ENCODE data around the gene ZDHHC17. TPM values are rescaled to one million over a fixed set of nuclear protein-coding genes. Genes with fewer than 3 reads are reported as not detected.

The ZDHHC17 gene
- total and polyA plus RNA-seq, 2 of the 13 experiments (the other 11 are each of a cell fraction or from before 2014, with no cell fraction given): 36.7 to 38.5 TPM

DNA sequence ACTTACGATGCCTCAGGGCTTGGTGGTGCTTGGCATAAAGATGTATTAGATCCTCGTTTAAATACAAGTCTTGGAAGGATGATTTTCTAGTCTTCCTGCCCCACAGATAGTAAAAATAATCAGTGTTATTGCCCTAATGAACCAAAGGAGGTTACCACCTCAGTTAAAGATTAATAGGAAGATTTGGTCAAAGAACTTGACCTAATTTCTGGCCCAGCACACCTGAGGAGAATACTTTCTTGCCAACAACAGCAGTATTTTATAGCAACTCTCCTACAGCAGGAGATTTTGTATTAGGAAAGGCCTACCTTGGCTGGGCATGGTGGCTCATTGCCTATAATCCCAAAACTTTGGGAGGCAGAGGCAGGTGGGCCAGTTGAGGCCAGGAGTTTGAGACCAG lies 83.3 kb downstream of the ZDHHC17 start:
- ChIA-PET POLR2A (no interaction called here), CTCF (ENCODE audit: low intra/inter-chr PET ratio, low total read pairs) (no interaction called here)
- BruUV-seq (replicated peaks): no TSS peak
- no peaks in the 10 kb centered on the region for H3K4me1 ChIP-seq (ENCODE audit: insufficient read depth, low read length)
- 85% methylated on average over 2 of the region's 2 CpGs for WGBS (ENCODE audit: low lambda C conversion rate)
- H3K27ac ChIP-seq (ENCODE audit: extremely low read length, insufficient read depth, low read length): no peak overlapping the region
- no peaks in the 10 kb centered on the region for H3K27me3 ChIP-seq (ENCODE audit: control insufficient read depth in 1 of 2, insufficient read depth in 2 of 2, low read length in 2 of 2)
- no peaks in the 10 kb centered on the region for H3K9me3 ChIP-seq (ENCODE audit: low read length)
- no peak overlapping the region for H3K4me2 ChIP-seq (ENCODE audit: low read depth, low read length)
- no peaks in the 10 kb centered on the region for H4K20me1 ChIP-seq (ENCODE audit: insufficient read depth, low read length)
- no peak overlapping the region for H3K9ac ChIP-seq (ENCODE audit: insufficient read depth, low read depth, low read length)
- ATAC-seq: no peak
- peaks cover 1 to 16% of the 10 kb centered on the region in 2 experiments; a peak in 3 of 5 replicates for H3K36me3 ChIP-seq (replicated peaks in 1 of 2; ENCODE audit: control insufficient read depth in 1 of 2, insufficient read depth in 2 of 2, low read length in 2 of 2)
- no peak for DNase-seq (ENCODE audit: low spot score)
- in situ Hi-C loops (cut with HindIII; ENCODE audit: extremely low pct_ligation_motif_present, low pct_unique_long_range_greater_than_20kb): no loop called here
- no peak overlapping the region for H3K4me3 ChIP-seq (replicated peaks in 1 of 3; ENCODE audit: insufficient read depth in 1 of 3, low read depth in 2 of 3, low read length in 3 of 3)
- TF ChIP-seq U2AF1 (optimal IDR thresholded peaks at IDR 0.05; ENCODE audit: low read depth, low read length) (no peak), ZNF75D (CRISPR knock-in tag; IDR thresholded peaks at IDR 0.05; ENCODE audit: borderline replicate concordance) (no peak), ZNF7 (CRISPR knock-in tag; IDR thresholded peaks at IDR 0.05) (no peak), KDM5A (IDR thresholded peaks at IDR 0.05; ENCODE audit: borderline replicate concordance, low read length) (no peak), ZNF382 (CRISPR knock-in tag; IDR thresholded peaks at IDR 0.05; ENCODE audit: borderline replicate concordance) (no peak), ZFX (CRISPR knock-in tag; IDR thresholded peaks at IDR 0.05; ENCODE audit: low read depth) (no peak), SOX5 (CRISPR knock-in tag; IDR thresholded peaks at IDR 0.05; ENCODE audit: borderline replicate concordance) (no peak), SRSF4 (IDR thresholded peaks at IDR 0.05; ENCODE audit: low read depth, low read length, poor library complexity, severe bottlenecking) (no peak), KLF6 (CRISPR knock-in tag; IDR thresholded peaks at IDR 0.05) (no peak), KAT7 (CRISPR knock-in tag; IDR thresholded peaks at IDR 0.05; ENCODE audit: borderline replicate concordance) (no peak), CREB3 (CRISPR knock-in tag; IDR thresholded peaks at IDR 0.05) (no peak)
- TF ChIP-seq, protein P1, sequence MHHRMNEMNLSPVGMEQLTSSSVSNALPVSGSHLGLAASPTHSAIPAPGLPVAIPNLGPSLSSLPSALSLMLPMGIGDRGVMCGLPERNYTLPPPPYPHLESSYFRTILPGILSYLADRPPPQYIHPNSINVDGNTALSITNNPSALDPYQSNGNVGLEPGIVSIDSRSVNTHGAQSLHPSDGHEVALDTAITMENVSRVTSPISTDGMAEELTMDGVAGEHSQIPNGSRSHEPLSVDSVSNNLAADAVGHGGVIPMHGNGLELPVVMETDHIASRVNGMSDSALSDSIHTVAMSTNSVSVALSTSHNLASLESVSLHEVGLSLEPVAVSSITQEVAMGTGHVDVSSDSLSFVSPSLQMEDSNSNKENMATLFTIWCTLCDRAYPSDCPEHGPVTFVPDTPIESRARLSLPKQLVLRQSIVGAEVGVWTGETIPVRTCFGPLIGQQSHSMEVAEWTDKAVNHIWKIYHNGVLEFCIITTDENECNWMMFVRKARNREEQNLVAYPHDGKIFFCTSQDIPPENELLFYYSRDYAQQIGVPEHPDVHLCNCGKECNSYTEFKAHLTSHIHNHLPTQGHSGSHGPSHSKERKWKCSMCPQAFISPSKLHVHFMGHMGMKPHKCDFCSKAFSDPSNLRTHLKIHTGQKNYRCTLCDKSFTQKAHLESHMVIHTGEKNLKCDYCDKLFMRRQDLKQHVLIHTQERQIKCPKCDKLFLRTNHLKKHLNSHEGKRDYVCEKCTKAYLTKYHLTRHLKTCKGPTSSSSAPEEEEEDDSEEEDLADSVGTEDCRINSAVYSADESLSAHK (CRISPR knock-in tag; IDR thresholded peaks at IDR 0.05; ENCODE audit: borderline replicate concordance): no peak
- TF ChIP-seq, protein P2, sequence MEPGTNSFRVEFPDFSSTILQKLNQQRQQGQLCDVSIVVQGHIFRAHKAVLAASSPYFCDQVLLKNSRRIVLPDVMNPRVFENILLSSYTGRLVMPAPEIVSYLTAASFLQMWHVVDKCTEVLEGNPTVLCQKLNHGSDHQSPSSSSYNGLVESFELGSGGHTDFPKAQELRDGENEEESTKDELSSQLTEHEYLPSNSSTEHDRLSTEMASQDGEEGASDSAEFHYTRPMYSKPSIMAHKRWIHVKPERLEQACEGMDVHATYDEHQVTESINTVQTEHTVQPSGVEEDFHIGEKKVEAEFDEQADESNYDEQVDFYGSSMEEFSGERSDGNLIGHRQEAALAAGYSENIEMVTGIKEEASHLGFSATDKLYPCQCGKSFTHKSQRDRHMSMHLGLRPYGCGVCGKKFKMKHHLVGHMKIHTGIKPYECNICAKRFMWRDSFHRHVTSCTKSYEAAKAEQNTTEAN (CRISPR knock-in tag; conservative IDR thresholded peaks at IDR 0.05): no peak
- TF ChIP-seq, protein P3, sequence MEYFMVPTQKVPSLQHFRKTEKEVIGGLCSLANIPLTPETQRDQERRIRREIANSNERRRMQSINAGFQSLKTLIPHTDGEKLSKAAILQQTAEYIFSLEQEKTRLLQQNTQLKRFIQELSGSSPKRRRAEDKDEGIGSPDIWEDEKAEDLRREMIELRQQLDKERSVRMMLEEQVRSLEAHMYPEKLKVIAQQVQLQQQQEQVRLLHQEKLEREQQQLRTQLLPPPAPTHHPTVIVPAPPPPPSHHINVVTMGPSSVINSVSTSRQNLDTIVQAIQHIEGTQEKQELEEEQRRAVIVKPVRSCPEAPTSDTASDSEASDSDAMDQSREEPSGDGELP (IDR thresholded peaks at IDR 0.05; ENCODE audit: borderline replicate concordance, low read depth): no peak
- FAIRE-seq: no peak
- no peak overlapping the region for H2AFZ ChIP-seq (ENCODE audit: low read length)
- H3K79me2 ChIP-seq (ENCODE audit: insufficient read depth, low read length): no peaks in the 10 kb centered on the region
- intact Hi-C loops (cut with micrococcal nuclease; ENCODE audit: unreplicated experiment): no loop called here

Data from HepG2 (cell line).